Amniotic epithelial cell (primary cell): Measurements from ENCODE around the gene TNFRSF6B.
"Not testable (repeated sequence)": the region's sequence is repeated elsewhere in the genome, so short reads cannot be mapped to it uniquely, and the experiment has no call there.

ENCODE experiments used
- DNase-seq: peaks from one replicate; pipeline ENCODE4 v3.0.0-alpha.2; 2010; ENCODE audit warnings: low read depth

TNFRSF6B gene

GRCh38 chr20:63708301-63709148 is 12.1 kb downstream of the TNFRSF6B start:
- no peak for DNase-seq

GRCh38 chr20:63709149-63709527 is 12.7 kb downstream of the TNFRSF6B start:
- DNase-seq: no peak

- no peak for DNase-seq
These were observed 14.7 kb downstream of the TNFRSF6B start for GRCh38 chr20:63711085-63711645.

GRCh38 chr20:63712191-63712590 is 15.7 kb downstream of the TNFRSF6B start:
- DNase-seq: no peak

GRCh38 chr20:63714858-63715257 is 18.4 kb downstream of the TNFRSF6B start:
- DNase-seq: no peak

- DNase-seq: no peak
These were observed 22.5 kb downstream of the TNFRSF6B start for GRCh38 chr20:63718996-63719395.

- peak; percentile 56 for DNase-seq
These were observed 26.6 kb downstream of the TNFRSF6B start for GRCh38 chr20:63722967-63723622.

- not testable (repeated sequence) for DNase-seq
These were observed 33.8 kb downstream of the TNFRSF6B start for GRCh38 chr20:63730189-63730733.

GRCh38 chr20:63731410-63731809 is 35.0 kb downstream of the TNFRSF6B start:
- DNase-seq: no peak

GRCh38 chr20:63732118-63733095 is 36.0 kb downstream of the TNFRSF6B start:
- DNase-seq: no peak

GRCh38 chr20:63733117-63733516 is 36.7 kb downstream of the TNFRSF6B start:
- no peak for DNase-seq

GRCh38 chr20:63733579-63734081 is 37.2 kb downstream of the TNFRSF6B start:
- no peak for DNase-seq

GRCh38 chr20:63734111-63734945 is 37.9 kb downstream of the TNFRSF6B start:
- no peak for DNase-seq

GRCh38 chr20:63734946-63735858 is 38.8 kb downstream of the TNFRSF6B start:
- DNase-seq: no peak

- DNase-seq: no peak
These were observed 39.6 kb downstream of the TNFRSF6B start, which contains the start of gene LIME1 for GRCh38 chr20:63735859-63736718. Gene LIME1, plus strand, starts transcription at chr20:63736664. Its CDS starts 886 bp downstream, at chr20:63737550.

GRCh38 chr20:63736893-63737694 is 40.6 kb downstream of the TNFRSF6B start:
- no peak for DNase-seq

GRCh38 chr20:63737695-63737944 is 41.2 kb downstream of the TNFRSF6B start:
- no peak for DNase-seq
